ENCODE measurements around the gene FZD4.
A peak's percentile ranks its signal among the peaks of the same experiment; 100 is the strongest.
"Not testable (repeated sequence)": the region's sequence is repeated elsewhere in the genome, so short reads cannot be mapped to it uniquely, and the experiment has no call there.

Gene FZD4

DNA sequence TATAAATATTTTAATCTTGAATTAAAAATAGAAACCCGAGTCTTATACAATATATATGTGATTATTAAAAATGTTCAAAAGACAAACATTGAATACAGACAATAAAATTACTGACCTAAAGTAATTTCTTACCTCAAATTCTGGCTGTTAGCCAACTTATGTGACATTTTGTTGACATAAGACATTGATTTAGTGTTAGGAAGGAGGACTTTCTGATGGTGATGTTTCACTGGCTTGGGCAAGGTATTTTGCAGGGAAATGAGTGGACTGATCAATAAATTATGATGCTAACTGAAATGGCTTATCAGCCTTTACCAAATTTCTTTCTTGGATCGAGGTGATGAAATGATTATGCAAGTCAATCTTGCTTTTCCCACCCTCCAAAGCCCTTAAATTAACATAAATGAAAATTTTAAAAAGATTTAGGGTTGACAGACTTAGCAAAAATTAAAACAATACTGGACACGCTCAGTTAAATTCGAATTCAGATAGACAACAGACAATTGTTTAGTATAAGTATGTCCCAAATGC lies 33.2 kb upstream of the FZD4 start:
- DNase-seq (ENCODE audit: insufficient read length) (no peak), FAIRE-seq (no peak)
- TF ChIP-seq POLR2AphosphoS5 (IDR thresholded peaks at IDR 0.05; ENCODE audit: low read depth, low read length) (no peak), POLR2A (IDR thresholded peaks at IDR 0.05; ENCODE audit: low read depth, low read length) (no peak), TAF1 (IDR thresholded peaks at IDR 0.05; ENCODE audit: borderline replicate concordance, low read depth, low read length) (no peak)

DNA sequence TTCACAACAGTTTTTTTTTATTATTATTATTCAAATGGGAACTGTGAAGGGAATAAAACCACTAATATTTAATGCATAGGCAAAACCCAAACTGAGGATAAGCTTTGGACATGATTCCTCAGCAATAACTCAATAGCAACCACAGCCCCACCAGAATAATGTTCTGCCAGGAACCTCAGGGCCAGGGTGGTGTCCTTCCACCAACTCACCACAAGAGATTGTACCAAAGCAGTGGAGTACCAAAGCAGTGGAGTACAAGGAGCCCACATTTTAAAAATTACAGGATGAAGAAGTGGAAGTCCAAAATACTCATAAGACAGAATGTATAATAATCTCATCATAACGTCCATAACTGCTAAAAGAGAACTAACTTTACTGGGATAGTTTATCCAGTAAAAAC lies 32.5 kb upstream of the FZD4 start:
- TF ChIP-seq POLR2A (IDR thresholded peaks at IDR 0.05; ENCODE audit: low read depth, low read length) = no peak
- FAIRE-seq = no peak
- DNase-seq (ENCODE audit: insufficient read length) = no peak

DNA sequence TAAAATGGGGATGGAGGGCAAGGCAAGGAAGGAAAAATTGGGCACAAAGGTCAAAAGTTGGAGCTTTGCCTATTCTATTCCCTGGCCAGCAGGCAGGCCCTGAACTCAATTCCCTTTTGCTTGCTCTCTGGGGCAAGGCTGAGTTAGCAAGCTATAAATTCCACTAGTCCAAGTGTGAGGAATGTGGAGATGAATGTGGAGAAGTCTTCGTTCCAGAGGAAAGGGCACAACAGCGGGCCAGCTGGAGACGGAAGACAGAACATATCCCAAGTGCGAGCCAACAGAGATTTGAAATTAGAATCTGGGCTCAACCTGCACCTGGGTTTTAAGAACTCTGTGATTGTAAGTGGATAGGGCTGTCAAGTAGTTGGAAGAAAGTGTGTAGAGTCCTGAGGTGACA lies 29.5 kb upstream of the FZD4 start:
- no peak for TF ChIP-seq POLR2AphosphoS5 (IDR thresholded peaks at IDR 0.05; ENCODE audit: low read depth, low read length)
- TF ChIP-seq TAF1 (IDR thresholded peaks at IDR 0.05; ENCODE audit: borderline replicate concordance, low read depth, low read length) = no peak
- TF ChIP-seq POLR2A (IDR thresholded peaks at IDR 0.05; ENCODE audit: low read depth, low read length) = no peak
- DNase-seq (ENCODE audit: insufficient read length) (no peak), FAIRE-seq (no peak)

DNA sequence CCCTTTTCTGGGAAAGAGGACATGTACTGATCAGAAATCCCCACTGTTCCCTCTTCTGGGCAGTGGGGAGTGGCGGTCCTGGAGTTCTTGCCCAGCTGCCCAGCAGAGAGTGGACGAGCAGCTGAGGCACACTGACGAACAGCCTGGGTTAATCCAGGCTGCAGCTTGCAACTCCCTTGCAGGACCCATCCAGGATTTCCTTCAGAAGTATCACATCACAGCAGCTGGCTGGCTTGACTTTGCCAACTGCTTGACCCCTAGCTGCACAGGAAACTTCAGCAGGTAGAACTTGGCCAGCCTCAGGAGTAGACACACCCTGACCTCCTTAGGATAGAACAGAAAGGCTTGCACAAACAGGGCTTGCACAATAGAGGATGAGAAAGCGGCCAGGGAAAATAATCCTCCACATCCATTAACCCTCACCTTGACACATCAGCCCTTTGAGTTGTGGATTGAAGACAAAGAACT lies 27.9 kb upstream of the FZD4 start:
- TF ChIP-seq TAF1 (IDR thresholded peaks at IDR 0.05; ENCODE audit: borderline replicate concordance, low read depth, low read length) (no peak), POLR2A (IDR thresholded peaks at IDR 0.05; ENCODE audit: low read depth, low read length) (no peak), POLR2AphosphoS5 (IDR thresholded peaks at IDR 0.05; ENCODE audit: low read depth, low read length) (no peak)
- no peak for DNase-seq (ENCODE audit: insufficient read length)
- FAIRE-seq = no peak

DNA sequence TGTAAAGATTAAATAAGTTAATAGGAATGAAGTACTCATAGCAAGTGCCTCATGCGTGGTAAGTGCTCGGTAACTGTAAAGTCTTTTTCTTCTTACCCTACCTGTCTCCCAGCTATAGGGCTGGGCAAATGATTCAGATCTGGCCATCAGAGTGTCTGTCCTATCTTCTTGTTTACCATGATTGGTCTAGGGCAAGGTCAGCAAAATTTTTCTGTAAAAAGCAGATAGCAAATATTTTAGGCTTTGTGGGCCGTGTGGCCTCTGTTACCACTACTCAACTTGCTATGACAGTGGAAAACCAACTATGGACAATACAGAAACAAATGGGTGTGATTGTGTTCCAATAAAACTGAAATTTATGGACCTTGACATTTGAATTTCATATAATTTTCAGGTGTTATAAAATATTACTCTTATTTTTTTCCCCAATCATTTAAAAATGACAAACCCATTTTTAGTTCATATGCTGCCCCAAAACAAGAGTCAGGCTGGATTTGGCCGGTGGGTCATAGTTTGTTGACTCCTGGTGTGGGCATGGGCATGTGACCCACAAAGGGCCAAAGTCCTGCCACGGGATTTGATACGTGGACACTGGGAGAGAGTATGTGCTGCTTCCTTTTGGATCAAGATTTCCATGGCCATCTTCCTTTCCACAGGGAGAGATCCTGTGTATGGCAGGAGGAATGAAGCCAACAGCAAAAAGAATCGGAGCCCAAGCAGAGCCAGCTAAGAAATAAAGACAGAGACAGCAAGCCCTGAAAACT lies 26.8 kb upstream of the FZD4 start:
- FAIRE-seq (no peak), DNase-seq (ENCODE audit: insufficient read length) (no peak)
- no peak for TF ChIP-seq TAF1 (IDR thresholded peaks at IDR 0.05; ENCODE audit: borderline replicate concordance, low read depth, low read length)
- no peak for TF ChIP-seq POLR2AphosphoS5 (IDR thresholded peaks at IDR 0.05; ENCODE audit: low read depth, low read length)
- TF ChIP-seq POLR2A (IDR thresholded peaks at IDR 0.05; ENCODE audit: low read depth, low read length) = no peak

DNA sequence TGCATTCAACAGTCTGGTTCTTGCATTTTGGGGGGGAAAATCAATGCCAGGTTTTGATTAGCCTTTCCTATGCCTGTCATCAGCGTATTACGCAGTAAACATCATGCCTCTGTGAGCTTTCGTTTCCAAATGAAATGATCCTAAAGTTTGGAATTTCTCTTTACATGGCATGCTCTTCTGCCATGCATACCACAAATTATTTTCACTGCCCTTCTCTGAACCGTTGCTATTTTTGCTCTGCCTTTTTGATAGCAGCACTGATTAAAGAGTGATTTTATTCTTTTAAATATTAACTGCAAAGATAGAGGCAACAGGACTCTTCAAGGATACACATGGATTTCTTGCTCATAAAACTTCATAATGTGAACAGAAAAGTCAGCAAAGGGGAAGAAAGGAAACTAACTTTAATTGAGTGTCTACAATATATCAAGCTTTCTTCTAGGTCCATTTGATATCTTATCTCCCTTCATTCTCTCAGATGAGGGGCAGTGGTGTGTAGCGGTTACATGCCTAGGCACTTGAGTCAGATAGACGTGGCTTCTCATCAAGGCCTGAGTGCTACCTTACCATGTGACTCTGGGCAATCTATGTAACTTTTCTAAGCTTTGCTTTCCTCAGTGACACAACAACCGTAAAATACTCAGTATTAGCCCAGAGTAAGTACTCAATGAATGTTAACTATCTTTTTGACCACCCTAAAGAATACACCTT lies 25.0 kb upstream of the FZD4 start:
- no peak for FAIRE-seq
- TF ChIP-seq TAF1 (IDR thresholded peaks at IDR 0.05; ENCODE audit: borderline replicate concordance, low read depth, low read length) = no peak
- no peak for TF ChIP-seq POLR2A (IDR thresholded peaks at IDR 0.05; ENCODE audit: low read depth, low read length)
- TF ChIP-seq POLR2AphosphoS5 (IDR thresholded peaks at IDR 0.05; ENCODE audit: low read depth, low read length) = no peak
- no peak for DNase-seq (ENCODE audit: insufficient read length)

DNA sequence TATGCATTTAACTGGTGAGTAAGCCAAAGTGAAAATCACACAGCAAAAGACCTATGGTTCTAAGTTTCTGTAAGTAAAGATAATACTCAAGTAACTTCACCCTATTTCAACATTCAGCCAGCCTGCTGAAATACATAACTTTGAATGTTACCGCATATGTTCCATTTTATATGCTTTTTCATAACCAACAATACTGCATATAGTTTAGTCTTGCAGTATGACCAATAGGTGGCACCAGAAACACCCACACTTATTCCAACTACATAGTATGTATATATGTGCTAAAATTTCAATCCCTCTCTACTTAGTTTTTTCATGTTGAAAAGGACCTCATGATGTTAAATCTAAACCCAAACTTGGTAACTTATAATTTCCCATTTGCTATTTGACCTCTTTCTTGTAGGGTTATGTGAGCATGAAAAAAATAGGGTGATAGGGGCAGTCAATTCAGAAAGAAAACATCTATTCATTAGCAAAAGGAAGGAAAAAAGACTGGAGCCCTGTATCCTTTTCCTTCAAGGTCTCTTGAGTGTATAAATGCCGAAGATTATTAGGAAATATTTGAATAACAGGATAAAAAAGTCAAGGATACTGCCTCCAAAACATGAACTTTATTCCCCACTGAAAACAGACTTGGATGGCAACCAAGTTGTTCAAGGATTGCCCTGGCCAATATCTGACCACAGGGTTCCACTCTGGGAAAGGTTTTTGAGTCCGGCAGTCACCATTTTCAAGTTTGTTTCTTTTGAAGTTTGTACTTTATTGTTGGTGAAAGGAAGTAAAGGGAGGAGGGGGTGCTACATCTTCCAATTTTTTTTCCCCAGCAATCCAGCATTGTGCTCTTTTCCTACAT lies 23.8 kb upstream of the FZD4 start:
- no peak for TF ChIP-seq POLR2AphosphoS5 (IDR thresholded peaks at IDR 0.05; ENCODE audit: low read depth, low read length)
- TF ChIP-seq TAF1 (IDR thresholded peaks at IDR 0.05; ENCODE audit: borderline replicate concordance, low read depth, low read length) = no peak
- no peak for TF ChIP-seq POLR2A (IDR thresholded peaks at IDR 0.05; ENCODE audit: low read depth, low read length)
- FAIRE-seq = peak; percentile 87
- DNase-seq (ENCODE audit: insufficient read length) = no peak

DNA sequence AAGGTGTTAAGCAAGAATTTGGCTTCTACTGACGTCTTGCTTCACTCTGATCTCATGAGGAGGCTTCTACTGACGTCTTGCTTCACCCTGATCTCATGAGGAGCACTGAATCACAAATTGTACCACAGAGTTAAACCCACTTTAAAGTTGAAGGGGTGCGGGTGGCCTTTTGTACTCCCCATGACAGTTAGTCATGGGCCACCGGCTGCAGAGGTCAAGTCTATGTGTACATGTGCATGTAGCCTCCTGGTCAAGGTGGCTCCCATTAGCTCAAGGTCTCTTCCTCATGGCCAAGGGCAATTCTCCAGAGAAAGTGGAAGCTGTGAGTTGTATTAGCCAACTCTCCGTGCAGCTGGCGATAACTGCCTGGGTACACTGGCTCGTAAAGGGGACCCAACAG lies 23.1 kb upstream of the FZD4 start:
- DNase-seq (ENCODE audit: insufficient read length) (no peak), FAIRE-seq (no peak)
- no peak for TF ChIP-seq POLR2A (IDR thresholded peaks at IDR 0.05; ENCODE audit: low read depth, low read length)
- TF ChIP-seq TAF1 (IDR thresholded peaks at IDR 0.05; ENCODE audit: borderline replicate concordance, low read depth, low read length) = no peak
- TF ChIP-seq POLR2AphosphoS5 (IDR thresholded peaks at IDR 0.05; ENCODE audit: low read depth, low read length) = no peak

DNA sequence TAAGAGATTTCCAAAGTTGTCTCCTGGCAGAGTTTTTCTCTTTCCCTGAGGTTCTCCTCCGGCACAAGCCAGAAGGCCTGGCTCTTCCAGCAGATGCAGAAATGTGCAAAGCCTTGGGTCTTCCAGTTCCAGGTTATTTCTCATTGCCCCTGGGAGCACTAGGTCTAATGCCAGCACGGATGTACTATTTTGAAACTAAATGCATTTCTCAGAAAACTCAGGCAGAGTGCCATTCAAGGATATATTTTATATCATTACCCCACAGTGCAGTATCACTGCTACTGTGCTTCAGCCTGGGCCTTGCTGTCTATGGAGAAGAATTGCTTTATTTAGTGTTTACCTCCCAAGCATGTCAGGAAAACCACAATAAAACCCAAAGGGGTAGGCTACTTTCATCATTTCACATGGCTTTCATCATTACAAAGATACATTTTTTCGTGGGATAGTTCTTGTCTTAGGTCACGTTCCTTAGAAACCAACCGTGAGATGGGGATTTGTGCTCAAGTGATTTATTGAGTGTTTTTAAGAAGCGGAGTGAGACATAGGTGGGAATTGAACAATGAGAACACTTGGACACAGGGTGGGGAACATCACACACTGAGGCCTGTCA lies 22.4 kb upstream of the FZD4 start:
- FAIRE-seq = no peak

DNA sequence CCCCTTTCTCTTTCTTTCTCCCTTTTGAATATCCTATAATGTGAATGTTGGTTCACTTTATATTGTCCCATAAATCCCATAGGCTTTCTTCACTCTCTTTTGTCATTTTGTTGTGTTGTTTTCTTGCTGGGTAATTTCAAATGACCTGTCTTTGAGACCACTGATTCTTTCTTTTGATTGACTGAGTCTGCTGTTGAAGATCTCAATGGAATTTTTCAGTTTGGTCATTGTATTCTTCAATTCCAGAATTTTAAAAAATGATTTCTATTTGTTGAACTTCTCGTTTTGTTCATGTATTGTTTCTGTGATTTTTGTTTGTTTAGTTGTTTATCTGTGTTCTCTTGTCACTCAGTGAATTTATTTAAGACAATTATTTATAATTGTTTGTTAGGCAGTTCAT lies 17.5 kb upstream of the FZD4 start:
- FAIRE-seq (no peak), DNase-seq (ENCODE audit: insufficient read length) (no peak)
- TF ChIP-seq POLR2A (IDR thresholded peaks at IDR 0.05; ENCODE audit: low read depth, low read length) = no peak
- TF ChIP-seq POLR2AphosphoS5 (IDR thresholded peaks at IDR 0.05; ENCODE audit: low read depth, low read length) = no peak
- TF ChIP-seq TAF1 (IDR thresholded peaks at IDR 0.05; ENCODE audit: borderline replicate concordance, low read depth, low read length) = no peak

More for the DNA sequence above, 22.4 kb upstream of the FZD4 start:
- DNase-seq (ENCODE audit: insufficient read length) = no peak
- TF ChIP-seq POLR2A (IDR thresholded peaks at IDR 0.05; ENCODE audit: low read depth, low read length) = no peak

DNA sequence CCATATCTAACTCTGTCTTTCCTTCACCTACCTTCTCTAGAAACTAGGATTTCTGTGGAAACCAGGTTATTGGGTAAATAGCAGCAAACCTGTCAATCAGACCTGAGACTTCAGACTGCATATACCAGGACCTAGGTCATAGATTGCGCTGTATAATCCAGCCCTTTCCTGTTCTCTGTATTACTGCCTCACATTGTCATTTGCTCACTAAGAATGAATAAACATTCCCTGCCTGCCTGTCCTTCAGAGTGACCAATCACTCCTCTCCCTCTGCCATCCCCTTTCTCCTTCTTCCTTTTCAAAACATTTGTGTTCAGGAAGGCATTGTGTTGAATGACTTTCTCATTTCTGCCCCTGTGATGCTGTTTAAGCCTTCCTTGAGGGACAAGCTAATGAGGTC lies 14.1 kb upstream of the FZD4 start:
- TF ChIP-seq TAF1 (IDR thresholded peaks at IDR 0.05; ENCODE audit: borderline replicate concordance, low read depth, low read length) = no peak
- no peak for TF ChIP-seq POLR2A (IDR thresholded peaks at IDR 0.05; ENCODE audit: low read depth, low read length)
- TF ChIP-seq POLR2AphosphoS5 (IDR thresholded peaks at IDR 0.05; ENCODE audit: low read depth, low read length) = no peak
- DNase-seq (ENCODE audit: insufficient read length) (no peak), FAIRE-seq (no peak)

DNA sequence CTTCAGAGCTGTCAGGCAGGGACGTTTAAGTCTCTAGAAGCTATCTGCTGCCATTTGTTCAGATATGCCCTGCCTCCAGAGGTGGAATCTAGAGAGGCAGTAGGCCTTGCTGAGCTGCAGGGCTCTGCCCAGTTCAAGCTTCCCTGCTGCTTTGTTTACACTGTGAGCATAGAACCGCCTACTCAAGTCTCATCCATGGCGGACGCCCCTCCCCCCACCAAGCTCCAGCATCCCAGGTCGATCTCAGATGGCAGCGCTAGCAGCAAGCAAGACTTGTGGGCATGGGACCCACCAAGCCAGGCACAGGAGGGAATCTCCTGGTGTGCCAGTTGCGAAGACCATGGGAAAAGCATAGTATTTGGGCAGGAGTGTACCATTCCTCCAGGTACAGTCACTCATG lies 12.4 kb upstream of the FZD4 start:
- not testable (repeated sequence) for DNase-seq (ENCODE audit: insufficient read length)

More for the DNA sequence above, 12.4 kb upstream of the FZD4 start:
- FAIRE-seq = not testable (repeated sequence)
